Left colon (tissue), 2 donors: Measurements from ENCODE around the gene AVL9. TPM values are rescaled to one million over a fixed set of nuclear protein-coding genes. Genes with fewer than 3 reads are reported as not detected.
"Not testable (repeated sequence)": the region's sequence is repeated elsewhere in the genome, so short reads cannot be mapped to it uniquely, and the experiment has no call there.

Source experiments
- ATAC-seq: fragments of 200-7000 bp; cut with Tn5 transposase; one replicate; pipeline ENCODE4 v1.9.1; 2020; ENCODE audit warnings: mild to moderate bottlenecking, moderate library complexity
- DNase-seq, 2 donors: peaks; one replicate each; pipeline ENCODE4 v3.0.0-alpha.2; 2020
- intact Hi-C, 2 donors: fragments of 100-400 bp; cut with DNase I in 1 of 2; cut with micrococcal nuclease in 1 of 2; formaldehyde crosslinking; loops; one replicate each; pipeline versions ENCODE4 v1.11.2 to v1.14.0; 2022; cut with DNase I, micrococcal nuclease
- total RNA-seq, 2 donors: library from RNA; stranded (reverse); fragmentation: NEBNext Ultra II Directional; extraction: Animal tissue kit (Norgen Biotek cat#: 25700); gene quantifications; one replicate each; pipeline ENCODE4 v1.2.1, GENCODE V29; 2021
- donor health status: DM: no; HTN: no; CAD: no.
- donor health status: DM: yes; HTN: yes; CAD: no.

AVL9 gene
- total RNA-seq, 2 donors from 2014 or later: 83.3 to 83.5 TPM

- intact Hi-C loops: no loop called here
Measured at GRCh38 chr7:32616625-32617024, 121.3 kb downstream of the AVL9 start.

GRCh38 chr7:32618470-32618869 lies 123.2 kb downstream of the AVL9 start:
- ATAC-seq (no peak), DNase-seq (no peak)
- intact Hi-C loops: no loop called here

More at GRCh38 chr7:32616625-32617024, 121.3 kb downstream of the AVL9 start:
- ATAC-seq: no peak
- DNase-seq: no peak

GRCh38 chr7:32618987-32619386 lies 123.7 kb downstream of the AVL9 start:
- no peak for DNase-seq
- intact Hi-C loops: no loop called here
- ATAC-seq: no peak

- ATAC-seq, intact Hi-C loops, DNase-seq: not testable (repeated sequence)
Measured at GRCh38 chr7:32619416-32619815, 124.1 kb downstream of the AVL9 start.

- intact Hi-C loops: no loop called here
- no peak for ATAC-seq
- DNase-seq: no peak
Measured at GRCh38 chr7:32631021-32631420, 135.7 kb downstream of the AVL9 start.

- ATAC-seq, intact Hi-C loops, DNase-seq: not testable (repeated sequence)
Measured at GRCh38 chr7:32631590-32632497, 136.6 kb downstream of the AVL9 start.

GRCh38 chr7:32633446-32633845 lies 138.2 kb downstream of the AVL9 start:
- intact Hi-C loops, ATAC-seq, DNase-seq: not testable (repeated sequence)

GRCh38 chr7:32634798-32635393 lies 139.6 kb downstream of the AVL9 start:
- intact Hi-C loops, DNase-seq, ATAC-seq: not testable (repeated sequence)

GRCh38 chr7:32636725-32637462 lies 141.6 kb downstream of the AVL9 start:
- intact Hi-C loops, DNase-seq, ATAC-seq: not testable (repeated sequence)

- intact Hi-C loops, DNase-seq, ATAC-seq: not testable (repeated sequence)
Measured at GRCh38 chr7:32637611-32638010, 142.3 kb downstream of the AVL9 start.

Other genes with a start within 250 kb of the AVL9 start
- gene LSM5, start 5.1 kb upstream of the AVL9 start, total RNA-seq: 10 to 100 TPM; 28.8 to 33.5 TPM